Kidney (tissue), 14 donors: ENCODE results near the gene CYTH1. TPM values are rescaled to one million over a fixed set of nuclear protein-coding genes. Genes with fewer than 3 reads are reported as not detected.

Experiments used
- DNase-seq, 5 donors: peaks; one replicate each; pipeline ENCODE4 v3.0.0-alpha.2; 2013 to 2020
- FAIRE-seq: peaks from 2 replicates; lab custom pipeline; 2012; peaks lifted over from hg19 to GRCh38; lab: Jason Lieb, UNC
- H3K27ac ChIP-seq, 2 donors: one replicate each; pipeline ENCODE4 v1.7.0; 2013; ENCODE audit warnings: low read depth in 2 of 2, low read length in 2 of 2, inconsistent platforms in 1 of 2
- H3K27me3 ChIP-seq: one replicate; pipeline ENCODE4 v1.7.1; 2013; ENCODE audit warnings: low read length, inconsistent platforms; ENCODE audit not compliant: control insufficient read depth, insufficient read depth
- H3K36me3 ChIP-seq, 3 donors: one replicate each; pipeline versions ENCODE4 v1.7.0 to v1.7.1; 2013; ENCODE audit warnings: low read length in 3 of 3, control low read depth in 1 of 3, inconsistent platforms in 1 of 3; ENCODE audit not compliant: insufficient read depth in 3 of 3, control insufficient read depth in 2 of 3
- H3K4me1 ChIP-seq, 3 donors: one replicate each; pipeline versions ENCODE4 v1.7.0 to v1.7.1; 2013; ENCODE audit warnings: low read length in 3 of 3, inconsistent platforms in 1 of 3, low read depth in 1 of 3; ENCODE audit not compliant: control insufficient read depth in 2 of 3, insufficient read depth in 2 of 3
- H3K4me3 ChIP-seq, 3 donors: one replicate each; pipeline versions ENCODE4 v1.7.0 to v1.8.1; 2013; ENCODE audit warnings: low read length in 3 of 3, control low read depth in 1 of 3, inconsistent platforms in 1 of 3
- H3K9ac ChIP-seq, 3 donors: one replicate each; pipeline versions ENCODE4 v1.7.0 to v1.7.1; 2013; ENCODE audit warnings: low read length in 3 of 3, control low read depth in 1 of 3, inconsistent platforms in 1 of 3
- H3K9me3 ChIP-seq, 3 donors: one replicate each; pipeline versions ENCODE4 v1.7.0 to v1.7.1; 2013; ENCODE audit warnings: low read length in 3 of 3, control low read depth in 1 of 3, inconsistent platforms in 1 of 3; ENCODE audit not compliant: control insufficient read depth in 2 of 3, insufficient read depth in 1 of 3
- intact Hi-C: fragments of 100-400 bp; cut with DNase I; formaldehyde crosslinking; loops from one replicate; pipeline ENCODE4 v1.11.1; 2022
- polyA plus RNA-seq: library from polyadenylated mRNA; stranded (reverse); fragments of 350-450 nt; fragmentation: Illumina TruSeq; extraction: RNeasy Lipid Tissue Mini Kit (QIAGEN cat#74804); gene quantifications from one replicate; pipeline ENCODE4 v1.2.3, GENCODE V29; 2014; ENCODE audit warnings: low read depth, low replicate concordance; ENCODE audit not compliant: insufficient read depth
- total RNA-seq: library from RNA; stranded (reverse); fragmentation: NEBNext Ultra II Directional; extraction: Animal tissue kit (Norgen Biotek cat#: 25700); gene quantifications from one replicate; pipeline ENCODE4 v1.2.1, GENCODE V29; 2021
- TF ChIP-seq, protein P1 (sequence below): IDR thresholded peaks from 3 replicates; pipeline ENCODE4 v1.5.1; 2012; ENCODE audit warnings: mild to moderate bottlenecking, moderate library complexity, borderline replicate concordance; ENCODE audit not compliant: insufficient read depth; ENCODE audit errors: extremely low read depth
- donor health status: control.
- donor health status: control.
- donor health status: control.
- donor health status: control.
- donor health status: control.
- donor health status: DM: yes; HTN: yes; CAD: no.
- donor health status: Normal renal cell carcinoma (clear cell type).

The CYTH1 gene
- total and polyA plus RNA-seq, 2 donors from 2014 or later, result 25.3 to 59.7 TPM

DNA sequence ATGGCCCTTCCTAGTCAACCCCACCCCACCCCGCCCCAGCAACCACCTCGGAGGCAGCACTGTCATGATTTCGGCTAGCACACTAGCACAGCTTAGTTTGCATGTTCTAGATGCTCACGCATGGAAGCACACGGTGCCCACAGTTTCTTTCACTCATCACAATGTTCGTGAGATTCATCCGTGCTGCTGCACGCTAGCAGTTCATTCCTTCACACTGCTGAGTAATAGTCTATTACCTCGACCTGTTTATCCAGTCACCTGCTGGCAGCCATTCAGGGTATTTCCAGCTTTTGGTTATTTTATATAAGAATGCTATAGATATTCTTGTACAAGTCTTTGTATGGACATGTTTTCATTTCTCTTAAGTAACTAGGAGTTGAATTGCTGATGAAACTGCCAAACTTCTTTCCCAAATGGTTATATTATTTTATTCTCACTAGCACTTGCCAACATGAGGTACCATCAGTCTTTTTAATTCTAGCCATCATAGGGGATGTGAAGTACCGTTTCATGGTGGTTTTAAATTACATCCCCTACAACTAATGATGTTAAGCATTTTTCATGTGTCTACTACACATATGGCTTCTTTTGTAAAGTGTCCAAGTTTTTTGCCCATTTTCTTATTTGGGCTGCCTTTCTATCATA lies 75.7 kb downstream of the CYTH1 start:
- no peak overlapping the region for H3K9ac ChIP-seq

DNA sequence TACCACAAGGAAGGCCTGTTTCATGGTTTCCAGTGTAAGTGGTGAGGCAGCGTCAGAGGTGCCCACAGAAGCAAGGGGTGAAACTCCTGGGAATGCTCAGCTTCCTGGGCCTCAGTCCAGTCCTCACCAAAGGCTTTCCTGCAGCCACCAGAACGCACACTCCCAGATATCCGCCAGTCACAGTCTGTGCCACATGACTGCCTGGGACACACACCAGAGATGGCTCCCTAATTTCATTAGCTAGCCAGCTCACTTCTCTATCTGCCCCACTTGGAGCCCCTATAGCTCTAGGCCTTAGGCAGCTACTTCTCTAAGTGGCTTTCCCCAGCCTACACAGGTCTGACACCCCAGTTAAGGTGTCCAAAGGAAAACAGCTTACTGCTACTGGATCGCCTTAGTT lies 77.0 kb downstream of the CYTH1 start:
- TF ChIP-seq, protein P1, sequence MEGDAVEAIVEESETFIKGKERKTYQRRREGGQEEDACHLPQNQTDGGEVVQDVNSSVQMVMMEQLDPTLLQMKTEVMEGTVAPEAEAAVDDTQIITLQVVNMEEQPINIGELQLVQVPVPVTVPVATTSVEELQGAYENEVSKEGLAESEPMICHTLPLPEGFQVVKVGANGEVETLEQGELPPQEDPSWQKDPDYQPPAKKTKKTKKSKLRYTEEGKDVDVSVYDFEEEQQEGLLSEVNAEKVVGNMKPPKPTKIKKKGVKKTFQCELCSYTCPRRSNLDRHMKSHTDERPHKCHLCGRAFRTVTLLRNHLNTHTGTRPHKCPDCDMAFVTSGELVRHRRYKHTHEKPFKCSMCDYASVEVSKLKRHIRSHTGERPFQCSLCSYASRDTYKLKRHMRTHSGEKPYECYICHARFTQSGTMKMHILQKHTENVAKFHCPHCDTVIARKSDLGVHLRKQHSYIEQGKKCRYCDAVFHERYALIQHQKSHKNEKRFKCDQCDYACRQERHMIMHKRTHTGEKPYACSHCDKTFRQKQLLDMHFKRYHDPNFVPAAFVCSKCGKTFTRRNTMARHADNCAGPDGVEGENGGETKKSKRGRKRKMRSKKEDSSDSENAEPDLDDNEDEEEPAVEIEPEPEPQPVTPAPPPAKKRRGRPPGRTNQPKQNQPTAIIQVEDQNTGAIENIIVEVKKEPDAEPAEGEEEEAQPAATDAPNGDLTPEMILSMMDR, result no peak
- H3K27me3 ChIP-seq, result no peaks in the 10 kb centered on the region
- no peak overlapping the region for H3K27ac ChIP-seq
- peaks cover 0 to 5% (median 2%) of the 10 kb centered on the region in 3 donors for H3K4me1 ChIP-seq
- intact Hi-C loops, result no loop called here
- no peak overlapping the region for H3K4me3 ChIP-seq
- peaks cover 0 to 19% (median 10%) of the 10 kb centered on the region in 3 donors for H3K36me3 ChIP-seq
- no peak for DNase-seq
- no peak overlapping the region for H3K9ac ChIP-seq
- no peak for FAIRE-seq
- no peaks in the 10 kb centered on the region for H3K9me3 ChIP-seq

More for the DNA sequence above, 75.7 kb downstream of the CYTH1 start:
- DNase-seq, result no peak
- no peak for FAIRE-seq
- no peaks in the 10 kb centered on the region for H3K27me3 ChIP-seq
- intact Hi-C loops, result no loop called here
- peaks cover 0 to 14% (median 10%) of the 10 kb centered on the region in 3 donors for H3K36me3 ChIP-seq
- peaks cover 0 to 5% (median 2%) of the 10 kb centered on the region in 3 donors for H3K4me1 ChIP-seq
- H3K27ac ChIP-seq, result no peak overlapping the region
- TF ChIP-seq, protein P1, result no peak
- H3K4me3 ChIP-seq, result no peak overlapping the region
- no peaks in the 10 kb centered on the region for H3K9me3 ChIP-seq

DNA sequence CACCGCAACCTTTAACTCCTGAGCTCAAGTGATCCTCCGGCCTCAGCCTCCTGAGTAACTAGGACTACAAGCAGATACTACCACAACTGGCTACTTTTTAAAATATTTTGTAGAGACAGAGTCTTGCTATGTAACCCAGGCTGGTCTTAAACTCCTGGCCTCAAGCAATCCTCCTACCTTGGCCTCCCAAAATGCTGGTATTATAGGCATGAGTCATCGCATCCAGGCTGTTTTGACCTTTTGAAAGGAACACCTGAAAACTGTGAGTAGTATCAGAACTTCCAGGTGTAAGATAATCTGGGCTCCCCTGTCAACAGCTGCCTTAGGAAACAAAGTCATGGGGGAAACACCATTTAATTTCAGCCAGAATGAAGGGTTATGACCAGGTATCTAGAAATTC lies 77.5 kb downstream of the CYTH1 start:
- peaks cover 0 to 5% (median 2%) of the 10 kb centered on the region in 3 donors for H3K4me1 ChIP-seq
- intact Hi-C loops, result no loop called here
- FAIRE-seq (no peak), DNase-seq (no peak)
- no peaks in the 10 kb centered on the region for H3K27me3 ChIP-seq
- no peaks in the 10 kb centered on the region for H3K9me3 ChIP-seq
- H3K4me3 ChIP-seq, result no peak overlapping the region
- H3K36me3 ChIP-seq, result peaks cover 0 to 22% (median 11%) of the 10 kb centered on the region in 3 donors
- no peak overlapping the region for H3K9ac ChIP-seq
- TF ChIP-seq, protein P1, result no peak
- H3K27ac ChIP-seq, result no peak overlapping the region
